Measurements from ENCODE around the gene TMEM165. TPM values are rescaled to one million over a fixed set of nuclear protein-coding genes. Genes with fewer than 3 reads are reported as not detected.
A peak's percentile ranks its signal among the peaks of the same experiment; 100 is the strongest.

TMEM165 gene
- total RNA-seq, 1 experiment from 2014 or later, result 79.1 TPM

GRCh38 chr4:55399581-55399980, 3.8 kb downstream of the TMEM165 start:
- DNase-seq (ENCODE audit: extremely low read depth, low read depth), result no peak

GRCh38 chr4:55405073-55405472, 9.3 kb downstream of the TMEM165 start:
- DNase-seq (ENCODE audit: extremely low read depth, low read depth), result no peak

GRCh38 chr4:55406545-55406944, 10.8 kb downstream of the TMEM165 start:
- DNase-seq (ENCODE audit: extremely low read depth, low read depth), result no peak

- DNase-seq (ENCODE audit: extremely low read depth, low read depth), result no peak
Observed at GRCh38 chr4:55407119-55407518, 11.4 kb downstream of the TMEM165 start.

- DNase-seq (ENCODE audit: extremely low read depth, low read depth), result no peak
Observed at GRCh38 chr4:55407764-55408163, 12.0 kb downstream of the TMEM165 start.

- no peak for DNase-seq (ENCODE audit: extremely low read depth, low read depth)
Observed at GRCh38 chr4:55409468-55410171, 13.9 kb downstream of the TMEM165 start.

GRCh38 chr4:55410431-55410830, 14.7 kb downstream of the TMEM165 start:
- DNase-seq (ENCODE audit: extremely low read depth, low read depth), result no peak

- DNase-seq (ENCODE audit: extremely low read depth, low read depth), result no peak
Observed at GRCh38 chr4:55411621-55412020, 15.9 kb downstream of the TMEM165 start.

- no peak for DNase-seq (ENCODE audit: extremely low read depth, low read depth)
Observed at GRCh38 chr4:55416176-55416575, 20.4 kb downstream of the TMEM165 start.

- no peak for DNase-seq (ENCODE audit: extremely low read depth, low read depth)
Observed at GRCh38 chr4:55424791-55425190, 29.0 kb downstream of the TMEM165 start.

- DNase-seq (ENCODE audit: extremely low read depth, low read depth), result no peak
Observed at GRCh38 chr4:55431710-55432336, 36.1 kb downstream of the TMEM165 start.

GRCh38 chr4:55435141-55435841, 39.5 kb downstream of the TMEM165 start:
- no peak for DNase-seq (ENCODE audit: extremely low read depth, low read depth)

- no peak for DNase-seq (ENCODE audit: extremely low read depth, low read depth)
Observed at GRCh38 chr4:55437356-55437796, 41.6 kb downstream of the TMEM165 start.

GRCh38 chr4:55437823-55438222, 42.1 kb downstream of the TMEM165 start:
- no peak for DNase-seq (ENCODE audit: extremely low read depth, low read depth)

- no peak for DNase-seq (ENCODE audit: extremely low read depth, low read depth)
Observed at GRCh38 chr4:55438314-55438713, 42.6 kb downstream of the TMEM165 start.

GRCh38 chr4:55439023-55439422, 43.3 kb downstream of the TMEM165 start:
- DNase-seq (ENCODE audit: extremely low read depth, low read depth), result no peak

GRCh38 chr4:55440786-55441185, 45.0 kb downstream of the TMEM165 start:
- no peak for DNase-seq (ENCODE audit: extremely low read depth, low read depth)

- DNase-seq (ENCODE audit: extremely low read depth, low read depth), result no peak
Observed at GRCh38 chr4:55442541-55442940, 46.8 kb downstream of the TMEM165 start.

- peak; percentile 9 for DNase-seq (ENCODE audit: extremely low read depth, low read depth)
Observed at GRCh38 chr4:55444827-55445226, 49.1 kb downstream of the TMEM165 start.

GRCh38 chr4:55445921-55446577, 50.3 kb downstream of the TMEM165 start:
- no peak for DNase-seq (ENCODE audit: extremely low read depth, low read depth)

GRCh38 chr4:55446578-55446922, 50.8 kb downstream of the TMEM165 start:
- DNase-seq (ENCODE audit: extremely low read depth, low read depth), result no peak

All from NCI-H460 (cell line).